Eye (tissue), 1 donor: Measurements from ENCODE around the gene WHRN.

ENCODE experiments used
- DNase-seq: peaks from one replicate; pipeline ENCODE4 v3.0.0-alpha.2; 2015

Gene WHRN

DNA sequence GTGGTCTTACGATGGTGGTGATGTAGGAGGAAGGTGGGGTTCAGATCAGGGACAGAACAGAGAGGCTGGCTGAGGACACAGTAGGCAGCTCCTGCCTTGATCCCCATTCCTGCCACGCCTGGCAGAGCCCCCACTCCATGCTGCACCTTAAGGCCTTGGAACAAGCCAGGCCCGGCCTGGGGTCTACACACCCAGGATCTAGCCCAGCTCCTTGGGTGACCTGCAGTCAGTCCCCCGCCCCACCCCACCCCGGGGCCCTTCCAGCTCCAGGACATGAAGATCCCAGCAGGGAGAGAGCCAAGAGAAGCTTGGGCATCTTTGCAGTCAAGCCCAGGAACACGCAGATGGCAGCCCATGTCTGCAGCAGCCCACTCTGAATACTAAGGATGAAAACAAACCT is 34.7 kb downstream of the WHRN start:
- DNase-seq = no peak

DNA sequence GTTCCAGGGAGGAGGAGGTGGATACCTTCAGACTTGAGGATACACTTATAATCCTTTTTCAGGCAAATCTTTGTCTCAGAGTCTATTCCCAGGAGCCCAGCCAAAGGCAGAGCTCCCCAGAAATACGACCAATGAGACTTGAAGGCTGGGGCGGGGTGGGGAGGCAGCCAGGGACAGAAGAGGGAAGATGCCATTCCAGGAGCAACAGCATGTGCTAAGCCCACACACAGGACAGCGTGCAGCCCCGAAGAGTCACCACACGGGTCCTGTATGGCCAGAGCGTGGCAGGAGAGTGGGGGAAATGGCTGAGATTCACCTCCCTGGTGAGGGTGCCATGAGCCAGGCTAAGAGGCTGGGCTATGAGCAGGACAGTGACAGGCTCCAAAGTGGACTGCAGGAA is 35.2 kb downstream of the WHRN start:
- no peak for DNase-seq

GRCh38 chr9:114469091-114469853 is 36.0 kb downstream of the WHRN start:
- no peak for DNase-seq

DNA sequence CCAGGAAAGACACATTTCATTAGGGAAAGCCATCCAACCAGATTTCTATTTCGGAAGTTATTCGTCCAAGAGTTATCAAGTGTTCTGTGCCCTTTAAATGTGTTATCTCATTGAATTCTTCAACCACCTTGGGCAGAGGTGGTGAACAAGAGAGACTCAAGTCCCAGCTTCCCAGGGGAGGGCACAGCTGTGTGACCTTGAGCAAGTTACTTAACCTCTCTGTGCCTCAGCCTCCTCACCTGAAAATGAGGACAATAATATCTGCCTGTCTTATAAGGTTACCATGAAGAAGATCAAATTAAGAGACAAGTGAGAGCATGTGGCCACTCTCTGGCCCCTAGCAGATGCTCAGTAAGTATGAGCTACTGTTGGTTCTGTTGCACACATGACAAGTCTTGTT is 37.4 kb downstream of the WHRN start:
- DNase-seq = no peak

DNA sequence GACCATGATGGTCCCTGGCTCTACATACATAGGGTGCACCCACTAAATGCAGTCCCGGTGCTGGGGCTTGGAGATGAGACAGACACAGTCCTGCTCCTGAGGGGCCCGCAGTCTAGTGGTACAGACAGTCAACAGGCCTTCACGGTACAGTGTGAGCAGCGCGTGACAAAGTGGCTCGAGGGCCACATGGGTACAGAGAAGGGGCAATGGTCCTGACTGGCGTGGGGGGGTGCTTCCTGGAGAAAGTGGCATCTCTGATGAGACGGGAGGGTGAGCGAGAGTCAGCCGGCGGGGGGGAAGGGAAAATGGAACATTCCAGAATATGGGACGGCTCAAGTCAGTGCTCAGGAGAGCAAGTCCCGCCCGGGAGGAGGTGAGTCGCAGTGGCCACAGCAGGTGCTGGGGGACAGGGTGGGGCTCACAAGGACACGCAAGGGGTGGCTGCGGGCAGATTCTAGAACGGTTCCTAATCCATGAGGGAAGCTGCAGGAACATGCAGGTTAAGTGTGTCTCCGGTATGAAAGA is 38.0 kb downstream of the WHRN start:
- DNase-seq = no peak

DNA sequence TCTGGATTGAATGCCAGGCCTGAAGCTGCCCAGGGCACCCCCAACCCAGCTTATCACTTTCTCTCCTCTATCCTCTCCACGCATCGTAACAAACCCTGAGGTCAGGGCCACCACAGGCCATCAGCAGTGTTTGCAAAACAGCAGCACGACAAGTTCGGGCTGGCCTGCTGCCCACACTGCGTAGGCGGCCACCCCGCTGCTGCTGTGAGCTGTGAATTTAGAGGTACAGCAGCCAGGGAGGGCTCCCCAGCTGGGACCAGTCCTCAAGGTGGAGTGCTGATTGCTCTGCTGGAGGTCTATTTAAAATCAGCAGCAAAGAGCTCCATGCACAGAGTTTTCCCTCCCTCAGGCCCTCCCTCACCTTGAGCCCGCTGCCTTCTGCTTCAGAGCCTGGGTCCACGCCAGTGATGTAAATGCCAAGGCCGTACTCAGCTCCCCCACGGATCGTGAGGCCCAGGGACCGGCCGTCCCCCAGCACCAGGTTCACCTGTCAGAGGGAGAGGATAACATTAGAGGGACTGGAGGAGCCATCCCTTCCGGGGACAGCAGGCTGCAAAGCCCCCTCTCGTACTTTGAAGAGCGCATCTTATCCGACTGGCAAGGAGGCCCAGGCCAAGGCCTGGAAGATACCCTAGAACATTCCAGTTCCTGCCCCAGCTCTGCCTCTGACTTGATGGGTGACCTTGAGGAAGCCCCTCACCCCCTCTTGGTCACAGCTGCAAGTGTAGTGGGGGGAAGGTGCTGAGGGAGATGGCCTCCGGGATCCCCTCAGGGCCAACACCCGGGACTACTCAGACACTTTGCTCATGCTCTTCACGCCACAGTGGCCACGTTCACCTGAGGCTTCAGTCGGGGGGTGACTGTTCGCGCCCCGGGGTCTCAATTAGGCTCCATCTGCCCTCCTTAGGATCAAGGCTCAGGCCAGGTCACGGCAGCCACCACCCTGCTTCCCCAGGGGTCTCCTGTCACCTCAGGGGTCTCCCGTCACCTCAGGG is 39.1 kb downstream of the WHRN start:
- DNase-seq = no peak

DNA sequence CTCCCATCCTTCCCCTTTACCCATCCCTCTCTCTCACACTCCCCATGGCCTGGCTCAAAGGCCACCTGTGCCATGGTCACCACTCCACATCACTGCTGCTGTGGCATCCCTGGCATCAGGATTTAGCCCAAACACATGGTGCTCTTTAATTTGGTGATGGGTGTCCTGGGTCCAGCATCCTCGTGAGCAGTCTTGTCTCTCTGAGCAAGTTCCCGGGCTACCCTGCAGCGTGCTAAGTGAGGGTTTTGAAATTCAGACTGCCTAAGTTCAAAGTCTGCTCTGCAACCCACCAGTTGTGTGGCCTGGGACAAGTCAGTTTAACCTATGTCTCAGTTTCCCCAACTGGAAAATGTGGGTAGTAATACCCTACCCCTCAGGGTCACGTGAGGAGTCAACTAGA is 39.9 kb downstream of the WHRN start:
- DNase-seq = no peak

GRCh38 chr9:114464281-114465051 is 40.8 kb downstream of the WHRN start:
- no peak for DNase-seq

- no peak for DNase-seq
These were observed 42.5 kb downstream of the WHRN start for GRCh38 chr9:114462791-114463190.

DNA sequence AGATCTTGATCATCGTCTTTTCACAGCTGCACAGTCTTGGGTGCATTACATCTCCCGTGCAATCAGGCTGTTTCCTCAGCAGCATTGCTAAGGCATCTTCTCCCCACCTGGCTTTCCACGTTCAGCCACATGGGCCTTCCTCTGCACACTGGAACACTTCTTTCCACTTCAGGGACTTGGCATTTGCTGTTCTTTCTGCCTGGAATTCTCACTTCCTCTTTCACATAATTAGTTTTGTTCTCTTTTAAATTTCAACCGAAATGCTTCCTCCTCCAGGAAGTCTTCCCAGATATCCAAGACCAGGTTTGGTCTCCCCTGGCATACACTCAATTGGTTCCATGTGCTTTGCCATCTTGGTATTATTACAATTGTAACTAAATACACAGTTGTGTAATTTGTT is 43.8 kb downstream of the WHRN start:
- DNase-seq = no peak

GRCh38 chr9:114460513-114461199 is 44.6 kb downstream of the WHRN start:
- peak; percentile 28 for DNase-seq

DNA sequence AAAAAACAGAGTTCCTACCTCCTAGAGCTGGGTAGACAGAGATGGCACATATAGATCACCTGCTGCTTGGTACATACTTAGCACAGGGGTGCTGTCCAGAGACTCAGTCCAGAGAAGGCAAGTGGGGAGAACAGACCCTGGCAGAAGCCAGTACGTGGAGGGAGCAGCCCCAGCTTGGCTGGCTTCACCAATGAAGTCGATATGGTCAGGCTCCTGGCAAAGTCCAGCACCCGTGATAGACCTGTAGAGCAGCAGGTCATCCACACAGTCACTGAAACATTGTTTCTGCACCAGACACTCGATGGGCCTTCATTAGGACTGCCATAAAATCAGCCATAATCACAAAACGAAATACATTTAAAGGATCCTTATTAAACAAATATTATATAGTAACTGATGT is 45.8 kb downstream of the WHRN start:
- DNase-seq = no peak

GRCh38 chr9:114456929-114457328 is 48.3 kb downstream of the WHRN start:
- DNase-seq = no peak

GRCh38 chr9:114454652-114455051 is 50.6 kb downstream of the WHRN start:
- no peak for DNase-seq

GRCh38 chr9:114452219-114453165 is 52.8 kb downstream of the WHRN start:
- DNase-seq = peak; percentile 15

DNA sequence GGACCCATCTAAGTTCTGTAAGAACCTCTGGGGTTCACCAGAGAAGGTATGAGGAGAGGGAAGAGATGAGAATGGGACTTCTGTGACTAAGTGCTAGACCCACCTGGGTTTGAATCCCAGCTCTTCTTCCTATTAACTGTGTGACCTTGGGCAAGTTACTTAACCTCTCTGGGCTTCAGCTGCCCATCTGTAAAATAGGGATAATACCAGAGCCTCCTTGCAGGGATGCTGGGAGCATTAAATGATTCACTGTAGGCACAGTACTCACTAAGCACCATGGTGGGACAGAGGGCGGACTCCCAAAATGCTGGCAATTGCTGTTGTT is 53.6 kb downstream of the WHRN start:
- no peak for DNase-seq

GRCh38 chr9:114450833-114451706 is 54.2 kb downstream of the WHRN start:
- no peak for DNase-seq

- DNase-seq = no peak
These were observed 55.1 kb downstream of the WHRN start for GRCh38 chr9:114450181-114450580.

GRCh38 chr9:114449236-114449635 is 56.0 kb downstream of the WHRN start:
- no peak for DNase-seq

- DNase-seq = no peak
These were observed 56.6 kb downstream of the WHRN start for GRCh38 chr9:114448706-114449105.
